NCI-H1930 (cell line): ENCODE results near the gene PGAP3.

Experiments
- DNase-seq, 2 experiments: peaks; one replicate each; lab custom pipeline; 2025; lab: John Stamatoyannopoulos, UW

Gene PGAP3

DNA sequence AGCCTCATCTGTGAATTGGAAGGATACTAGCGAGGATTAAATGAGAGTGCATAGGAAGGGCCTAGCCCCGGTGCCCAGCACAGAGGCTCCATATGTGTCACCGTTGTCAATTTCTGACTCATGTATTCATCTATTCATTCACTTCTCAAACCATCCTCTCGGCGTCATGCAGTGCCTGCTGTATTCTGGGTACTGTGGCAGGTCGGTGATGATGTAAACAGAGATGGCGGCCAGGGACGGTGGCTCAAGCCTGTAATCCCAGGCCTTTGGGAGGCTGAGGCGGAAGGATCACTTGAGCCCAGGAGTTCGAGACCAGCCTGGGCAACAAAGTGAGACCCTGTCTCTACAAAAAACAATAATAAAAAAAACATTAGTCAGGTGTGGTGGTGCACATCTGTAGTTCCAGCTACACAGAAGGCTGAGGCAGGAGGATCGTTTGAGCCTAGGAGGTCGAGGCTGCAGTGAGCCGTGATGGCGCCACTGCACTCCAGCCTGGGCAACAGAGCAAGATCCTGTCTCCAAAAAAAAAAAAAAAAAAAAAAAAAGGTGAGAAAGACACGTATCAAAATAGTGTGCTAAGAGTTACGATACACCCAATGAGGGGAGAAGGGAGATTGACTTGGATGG lies 65.4 kb downstream of the PGAP3 start:
- DNase-seq, result peak in 1 of 2 experiments; percentile 31

GRCh38 chr17:39621523-39622379 lies 66.1 kb downstream of the PGAP3 start:
- DNase-seq, result peak; percentile 59 to 76
